Epithelial cell of proximal tubule (primary cell): Measurements from ENCODE around the gene ADAMTS14. TPM values are rescaled to one million over a fixed set of nuclear protein-coding genes. Genes with fewer than 3 reads are reported as not detected.

Experiments
- DNase-seq: peaks from one replicate; pipeline ENCODE4 v3.0.0-alpha.2; 2011; ENCODE audit warnings: low read depth
- H3K4me3 ChIP-seq: 2 replicates; pipeline ENCODE4 v1.5.1; 2011; ENCODE audit warnings: low read depth, mild to moderate bottlenecking, low read length
- total RNA-seq: library from RNA; depleted of rRNA; stranded (reverse); fragments of >200 nt; gene quantifications from 2 replicates; pipeline ENCODE4 v1.2.3, GENCODE V29; 2015
- TF ChIP-seq, protein P1 (sequence below): conservative IDR thresholded peaks from 2 replicates; pipeline ENCODE4 v1.5.1; 2012; ENCODE audit warnings: low read depth, mild to moderate bottlenecking, low read length

The ADAMTS14 gene
- total RNA-seq, 1 donor from 2014 or later: 1.3 TPM

GRCh38 chr10:70674560-70675495 lies 2.5 kb downstream of the ADAMTS14 start:
- TF ChIP-seq, protein P1, sequence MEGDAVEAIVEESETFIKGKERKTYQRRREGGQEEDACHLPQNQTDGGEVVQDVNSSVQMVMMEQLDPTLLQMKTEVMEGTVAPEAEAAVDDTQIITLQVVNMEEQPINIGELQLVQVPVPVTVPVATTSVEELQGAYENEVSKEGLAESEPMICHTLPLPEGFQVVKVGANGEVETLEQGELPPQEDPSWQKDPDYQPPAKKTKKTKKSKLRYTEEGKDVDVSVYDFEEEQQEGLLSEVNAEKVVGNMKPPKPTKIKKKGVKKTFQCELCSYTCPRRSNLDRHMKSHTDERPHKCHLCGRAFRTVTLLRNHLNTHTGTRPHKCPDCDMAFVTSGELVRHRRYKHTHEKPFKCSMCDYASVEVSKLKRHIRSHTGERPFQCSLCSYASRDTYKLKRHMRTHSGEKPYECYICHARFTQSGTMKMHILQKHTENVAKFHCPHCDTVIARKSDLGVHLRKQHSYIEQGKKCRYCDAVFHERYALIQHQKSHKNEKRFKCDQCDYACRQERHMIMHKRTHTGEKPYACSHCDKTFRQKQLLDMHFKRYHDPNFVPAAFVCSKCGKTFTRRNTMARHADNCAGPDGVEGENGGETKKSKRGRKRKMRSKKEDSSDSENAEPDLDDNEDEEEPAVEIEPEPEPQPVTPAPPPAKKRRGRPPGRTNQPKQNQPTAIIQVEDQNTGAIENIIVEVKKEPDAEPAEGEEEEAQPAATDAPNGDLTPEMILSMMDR: no peak
- no peak for DNase-seq
- H3K4me3 ChIP-seq: no peak overlapping the region

DNA sequence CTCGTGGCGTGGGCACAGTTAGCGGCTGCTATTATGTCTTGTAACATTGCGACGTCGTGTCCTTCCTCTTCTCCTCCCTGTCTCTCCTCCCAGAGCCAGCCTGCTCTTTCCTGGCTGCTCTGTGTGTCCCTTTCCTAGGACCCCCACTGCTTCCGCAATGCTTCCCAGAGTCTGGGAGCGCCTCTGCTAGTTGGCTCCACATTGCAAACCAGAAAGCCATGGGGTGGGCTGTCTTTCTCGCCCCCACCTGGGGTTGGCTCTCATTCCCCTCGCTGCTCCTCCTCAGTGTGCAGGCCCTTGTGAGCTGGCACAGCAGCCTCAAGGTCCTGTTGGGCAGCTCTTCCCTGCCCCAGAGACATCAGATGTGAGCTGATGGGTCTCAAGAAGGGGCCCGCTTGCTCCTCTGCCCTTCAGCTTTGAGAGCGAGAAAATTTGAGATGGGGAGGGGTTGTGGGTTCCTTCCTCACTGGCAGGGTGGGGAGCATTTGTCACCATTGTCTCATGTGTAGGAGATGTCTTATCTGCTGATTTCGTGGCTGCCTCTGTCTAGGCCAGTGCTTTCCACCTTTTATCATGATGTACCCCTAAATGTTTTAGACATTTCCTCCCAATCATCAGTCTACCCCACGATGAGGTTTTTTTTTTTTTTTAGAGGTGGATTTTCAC lies 3.3 kb downstream of the ADAMTS14 start:
- TF ChIP-seq, protein P1: no peak

GRCh38 chr10:70676511-70676910 lies 4.2 kb downstream of the ADAMTS14 start:
- TF ChIP-seq, protein P1: no peak
- no peak for DNase-seq
- H3K4me3 ChIP-seq: no peak overlapping the region

More for the DNA sequence above, 3.3 kb downstream of the ADAMTS14 start:
- H3K4me3 ChIP-seq: no peak overlapping the region
- no peak for DNase-seq

DNA sequence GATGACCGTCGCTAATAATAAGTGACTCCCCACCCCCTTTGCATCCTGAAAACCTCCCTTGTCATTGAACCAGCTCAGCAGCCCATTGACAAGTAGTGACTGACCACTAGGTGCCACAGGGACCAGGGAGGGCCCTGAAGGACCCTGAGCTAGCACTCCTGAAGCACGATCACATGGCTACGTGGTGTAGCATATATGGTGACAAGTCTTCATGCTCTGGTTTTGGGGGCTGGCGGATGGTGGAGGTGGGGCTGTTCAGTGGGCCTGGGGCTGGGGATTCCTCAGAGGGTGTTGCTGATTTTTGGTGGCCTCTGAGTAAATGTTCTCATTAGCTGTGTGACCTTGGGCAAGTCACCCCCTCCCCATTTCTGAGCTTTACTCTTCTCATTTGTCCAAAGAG lies 4.7 kb downstream of the ADAMTS14 start:
- DNase-seq: no peak
- TF ChIP-seq, protein P1: no peak
- no peak overlapping the region for H3K4me3 ChIP-seq

DNA sequence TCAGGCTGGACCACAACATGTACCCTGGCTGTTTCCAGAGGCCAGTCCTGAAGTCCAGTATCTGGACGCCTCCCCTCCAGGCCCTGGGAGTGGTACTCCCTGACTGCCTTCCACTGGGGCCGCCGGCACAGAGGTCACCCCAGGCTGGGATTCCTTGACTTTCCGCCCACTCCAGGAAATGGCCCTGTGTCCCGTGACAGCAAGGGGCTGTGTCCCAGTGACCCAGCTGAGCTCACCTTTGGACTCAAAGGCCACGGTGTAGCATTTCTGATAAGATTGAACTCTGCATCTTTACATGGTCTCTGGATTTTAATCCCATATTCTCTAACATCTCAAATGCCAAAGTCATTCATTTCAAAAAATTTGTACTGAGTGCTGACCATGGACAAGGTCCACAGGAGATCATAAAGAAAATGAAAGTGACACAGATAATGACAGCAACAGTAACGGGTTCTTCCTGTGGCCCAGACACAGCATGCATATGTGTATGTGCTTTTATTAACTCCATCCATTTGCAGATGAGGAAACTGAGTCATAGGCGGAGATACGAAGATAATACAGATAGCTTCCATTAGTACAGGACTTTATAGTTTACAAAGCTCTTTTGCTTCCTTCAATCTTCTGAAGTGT lies 5.4 kb downstream of the ADAMTS14 start:
- TF ChIP-seq, protein P1: no peak
- DNase-seq: no peak
- H3K4me3 ChIP-seq: no peak overlapping the region

DNA sequence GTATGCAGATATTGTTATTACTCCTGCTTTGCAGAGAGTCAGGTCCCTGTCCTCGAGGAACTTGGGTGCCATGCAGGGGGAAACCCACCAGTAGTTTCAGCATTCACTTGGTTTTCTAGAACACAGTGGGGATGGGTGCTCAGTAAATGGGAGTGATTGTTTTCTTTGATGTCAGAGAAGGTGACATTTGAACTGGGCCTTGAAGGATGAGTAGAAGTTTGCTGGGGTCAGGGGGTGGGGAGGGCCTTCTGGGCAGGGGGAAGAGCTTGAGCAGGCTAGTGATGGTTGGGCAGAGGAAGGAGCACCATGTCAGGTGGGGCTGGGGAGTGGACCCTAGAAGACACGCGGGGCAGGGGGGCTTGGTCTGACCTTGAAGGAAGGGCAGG lies 5.9 kb downstream of the ADAMTS14 start:
- TF ChIP-seq, protein P1: no peak
- H3K4me3 ChIP-seq: no peak overlapping the region
- DNase-seq: no peak
